IPS-18a (cell line): Measurements from ENCODE around the gene MUL1.

Experiments used
- H3K27ac ChIP-seq: one replicate; pipeline ENCODE4 v1.5.1; 2013; ENCODE audit warnings: low read length
- H3K27me3 ChIP-seq: one replicate; pipeline ENCODE4 v1.6.1; 2013; ENCODE audit warnings: mild to moderate bottlenecking, low read length; ENCODE audit not compliant: control insufficient read depth, insufficient read depth
- H3K36me3 ChIP-seq: one replicate; pipeline ENCODE4 v1.6.1; 2013; ENCODE audit warnings: low read depth, low read length; ENCODE audit not compliant: control insufficient read depth
- H3K4me1 ChIP-seq: one replicate; pipeline ENCODE4 v1.6.1; 2013; ENCODE audit warnings: low read depth, low read length; ENCODE audit not compliant: control insufficient read depth
- H3K4me3 ChIP-seq: one replicate; pipeline ENCODE4 v1.5.1; 2013; ENCODE audit warnings: low read length
- H3K9ac ChIP-seq: one replicate; pipeline ENCODE4 v1.6.1; 2013; ENCODE audit warnings: mild to moderate bottlenecking, low read length, moderate library complexity
- H3K9me3 ChIP-seq: one replicate; pipeline ENCODE4 v1.6.1; 2013; ENCODE audit warnings: low read depth, low read length; ENCODE audit not compliant: control insufficient read depth

The MUL1 gene

DNA sequence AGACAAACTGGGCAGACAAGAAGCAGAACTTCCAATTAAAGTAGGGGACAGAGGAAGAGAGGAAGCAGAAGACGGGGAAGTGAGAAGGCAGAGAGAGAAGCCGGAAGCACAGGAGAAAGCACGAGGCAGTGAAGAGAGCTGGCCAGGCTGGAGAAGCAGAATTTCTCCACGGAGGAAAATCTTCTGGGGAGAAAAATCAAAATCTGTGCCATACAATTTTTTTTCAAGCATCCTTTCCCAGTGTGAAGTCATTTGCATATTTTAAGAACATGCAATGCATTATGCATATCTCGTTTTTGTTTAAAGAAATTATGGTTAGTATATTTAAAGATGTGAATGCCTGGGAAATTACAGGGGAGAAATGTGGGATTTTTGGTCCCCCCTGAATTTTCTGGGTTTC, 14.6 kb downstream of the MUL1 start:
- H3K27ac ChIP-seq = no peak overlapping the region
- no peaks in the 10 kb centered on the region for H3K36me3 ChIP-seq
- H3K9me3 ChIP-seq = no peaks in the 10 kb centered on the region
- peaks cover 13% of the 10 kb centered on the region for H3K4me1 ChIP-seq
- H3K9ac ChIP-seq = no peak overlapping the region
- no peak overlapping the region for H3K4me3 ChIP-seq
- peaks cover 15% of the 10 kb centered on the region for H3K27me3 ChIP-seq

GRCh38 chr1:20492751-20493150, 15.2 kb downstream of the MUL1 start:
- no peaks in the 10 kb centered on the region for H3K36me3 ChIP-seq
- H3K9ac ChIP-seq = no peak overlapping the region
- no peak overlapping the region for H3K27ac ChIP-seq
- no peaks in the 10 kb centered on the region for H3K9me3 ChIP-seq
- H3K4me3 ChIP-seq = no peak overlapping the region
- peaks cover 20% of the 10 kb centered on the region for H3K27me3 ChIP-seq
- peaks cover 16% of the 10 kb centered on the region for H3K4me1 ChIP-seq

GRCh38 chr1:20491866-20492265, 16.1 kb downstream of the MUL1 start:
- no peaks in the 10 kb centered on the region for H3K36me3 ChIP-seq
- H3K9me3 ChIP-seq = no peaks in the 10 kb centered on the region
- H3K9ac ChIP-seq = no peak overlapping the region
- H3K4me1 ChIP-seq = peaks cover 21% of the 10 kb centered on the region
- no peak overlapping the region for H3K4me3 ChIP-seq
- H3K27me3 ChIP-seq = peaks cover 29% of the 10 kb centered on the region
- H3K27ac ChIP-seq = no peak overlapping the region

DNA sequence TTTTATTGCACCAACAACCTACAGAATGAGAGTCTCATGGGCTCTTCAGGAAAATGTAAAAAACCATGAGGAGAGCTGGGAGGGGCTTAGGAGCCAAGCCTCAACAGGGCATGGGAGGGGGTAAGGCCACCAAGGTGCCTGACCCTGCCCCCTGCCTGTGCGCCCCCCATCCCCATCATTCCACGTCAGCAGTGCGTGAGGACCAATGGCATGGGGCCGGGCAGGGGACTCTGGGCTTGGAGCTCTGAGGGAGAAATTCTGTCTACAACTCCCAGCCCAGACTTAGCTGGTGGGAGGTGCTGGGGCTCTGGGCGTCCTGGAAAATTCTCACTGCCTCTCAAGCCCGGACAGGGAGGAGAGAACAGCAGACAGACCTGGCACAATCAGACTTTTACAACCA, 16.8 kb downstream of the MUL1 start:
- no peak overlapping the region for H3K27ac ChIP-seq
- H3K27me3 ChIP-seq = peaks cover 31% of the 10 kb centered on the region
- H3K9ac ChIP-seq = no peak overlapping the region
- no peaks in the 10 kb centered on the region for H3K9me3 ChIP-seq
- H3K4me1 ChIP-seq = peaks cover 21% of the 10 kb centered on the region
- H3K36me3 ChIP-seq = no peaks in the 10 kb centered on the region
- no peak overlapping the region for H3K4me3 ChIP-seq

DNA sequence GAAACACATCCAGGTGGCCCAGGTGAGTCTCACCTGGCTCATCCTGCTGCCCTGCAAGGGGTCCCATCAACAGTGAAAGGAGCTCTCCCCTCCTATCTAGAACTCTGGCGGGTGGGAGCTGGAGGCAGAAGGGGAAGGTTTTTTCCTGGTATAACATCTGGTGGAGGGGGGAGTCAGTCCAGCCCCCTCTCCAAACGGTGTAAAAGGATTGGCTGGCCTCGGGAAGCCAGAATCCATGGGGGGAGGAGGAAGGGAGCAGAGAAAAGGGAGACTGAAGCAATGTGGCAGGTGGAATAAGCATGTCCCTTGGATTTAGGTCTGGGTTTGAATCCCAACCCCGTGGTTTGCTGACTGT, 20.7 kb downstream of the MUL1 start:
- Histone ChIP-seq H3K36me3 (no peaks in the 10 kb centered on the region), H3K27ac (no peak overlapping the region), H3K4me3 (peak overlapping the region; percentile 86), H3K9ac (no peak overlapping the region), H3K4me1 (peaks cover 18% of the 10 kb centered on the region), H3K27me3 (peaks cover 60% of the 10 kb centered on the region), H3K9me3 (no peaks in the 10 kb centered on the region)

DNA sequence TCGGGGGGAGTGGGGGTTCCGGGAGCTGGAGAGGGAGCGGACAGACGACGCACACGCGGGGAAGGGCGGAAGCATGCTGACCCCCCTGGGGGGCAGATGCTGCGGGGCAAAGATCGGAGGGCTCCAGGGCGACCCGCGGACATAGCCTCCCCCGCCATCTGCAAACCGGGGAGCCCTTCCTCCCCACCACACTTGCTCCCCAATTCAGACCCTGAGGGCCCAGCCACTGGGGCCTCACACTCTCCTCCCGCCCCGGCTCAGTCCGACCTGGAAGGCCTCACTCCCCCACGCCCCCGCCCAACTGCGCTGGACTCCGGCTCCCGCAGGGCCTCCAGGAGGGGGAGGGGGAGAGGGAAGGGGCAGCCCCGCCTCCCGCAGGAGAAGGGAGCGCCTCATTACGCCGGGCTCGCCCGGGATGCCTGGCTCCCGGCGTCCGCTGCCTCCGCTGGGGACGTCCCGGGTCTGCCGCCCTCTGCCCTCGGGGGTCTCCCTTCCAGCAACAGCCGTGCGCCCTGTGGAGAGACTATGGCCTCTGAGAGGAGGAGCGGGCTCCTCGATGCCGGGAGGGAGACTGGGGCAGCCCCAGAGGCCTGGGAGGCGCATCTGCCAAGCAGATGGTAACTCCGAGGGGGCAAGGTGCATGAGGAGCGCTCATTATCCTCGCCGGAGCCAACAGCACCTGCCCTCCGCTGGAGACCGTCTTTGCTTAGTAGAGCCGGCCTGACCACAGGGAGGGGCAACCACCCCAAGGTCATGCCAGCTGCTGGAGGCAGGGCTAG, 21.3 kb downstream of the MUL1 start:
- peak overlapping the region; percentile 63 for H3K9ac ChIP-seq
- no peak overlapping the region for H3K27ac ChIP-seq
- H3K27me3 ChIP-seq = peaks cover 66% of the 10 kb centered on the region
- peak overlapping the region; percentile 86 for H3K4me3 ChIP-seq
- H3K36me3 ChIP-seq = no peaks in the 10 kb centered on the region
- H3K9me3 ChIP-seq = no peaks in the 10 kb centered on the region
- peaks cover 22% of the 10 kb centered on the region for H3K4me1 ChIP-seq

DNA sequence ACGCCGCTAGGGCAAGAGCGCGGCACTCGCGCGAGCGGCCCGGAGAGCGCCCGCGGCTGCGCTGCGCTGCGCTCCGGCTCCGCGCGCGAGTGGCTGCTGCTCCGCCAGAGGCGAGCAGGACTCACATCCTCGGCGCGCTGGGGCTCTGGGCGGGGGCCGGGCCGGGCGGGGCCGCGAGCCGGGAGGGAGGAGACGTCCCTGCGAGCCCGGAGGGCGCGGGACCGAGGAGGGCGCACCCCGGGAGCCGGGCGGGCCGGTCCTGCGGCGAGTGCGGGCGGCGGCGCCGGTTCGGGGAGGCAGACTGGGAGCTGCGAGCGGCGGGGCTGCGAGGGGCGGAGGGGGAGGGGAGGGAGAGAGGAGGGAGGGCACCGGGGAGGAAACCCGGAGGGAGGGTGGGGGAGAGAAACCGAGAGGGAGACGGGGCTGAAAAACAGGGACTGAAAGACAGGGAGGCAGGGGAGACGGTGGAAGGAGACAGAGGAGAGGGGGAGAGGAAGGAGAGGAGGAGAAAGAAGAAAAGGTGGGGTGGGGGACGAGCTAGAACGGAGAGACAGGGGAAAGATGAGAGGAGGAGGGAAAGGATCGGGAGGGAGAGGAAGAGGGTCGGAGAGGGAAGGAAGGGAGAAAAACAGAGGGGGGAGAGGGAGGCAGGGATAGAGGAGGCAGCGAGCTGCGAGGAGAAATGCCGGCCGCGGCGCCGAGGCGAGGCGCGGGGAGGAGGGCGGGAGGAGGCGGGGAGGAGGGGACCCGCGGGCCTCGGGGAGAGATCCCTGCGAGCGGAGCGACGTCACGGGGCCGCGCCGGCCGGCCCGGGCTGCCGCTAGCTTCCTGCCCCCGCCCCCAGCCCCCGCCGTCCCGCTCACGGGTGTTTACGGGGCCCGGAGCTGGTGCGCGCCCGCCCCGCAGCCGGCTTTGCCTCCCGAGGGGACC, 22.2 kb downstream of the MUL1 start, which contains the start of gene CAMK2N1:
Gene CAMK2N1, minus strand, starts transcription at position 684 of the 930 bp plus-strand sequence. CDS start 831 bp downstream, outside the sequence.
- Histone ChIP-seq H3K9me3 (no peaks in the 10 kb centered on the region), H3K4me3 (peak within 1 kb of the TSS; percentile 86), H3K36me3 (no peaks in the 10 kb centered on the region), H3K4me1 (peaks cover 23% of the 10 kb centered on the region), H3K27me3 (peaks cover 74% of the 10 kb centered on the region), H3K27ac (no peak within 1 kb of the TSS), H3K9ac (peak within 1 kb of the TSS; percentile 63)

GRCh38 chr1:20484519-20485462, 23.2 kb downstream of the MUL1 start:
- H3K36me3 ChIP-seq = no peaks in the 10 kb centered on the region
- no peak overlapping the region for H3K9ac ChIP-seq
- no peak overlapping the region for H3K27ac ChIP-seq
- peaks cover 23% of the 10 kb centered on the region for H3K4me1 ChIP-seq
- no peaks in the 10 kb centered on the region for H3K9me3 ChIP-seq
- H3K4me3 ChIP-seq = peak overlapping the region; percentile 64
- H3K27me3 ChIP-seq = peaks cover 77% of the 10 kb centered on the region

DNA sequence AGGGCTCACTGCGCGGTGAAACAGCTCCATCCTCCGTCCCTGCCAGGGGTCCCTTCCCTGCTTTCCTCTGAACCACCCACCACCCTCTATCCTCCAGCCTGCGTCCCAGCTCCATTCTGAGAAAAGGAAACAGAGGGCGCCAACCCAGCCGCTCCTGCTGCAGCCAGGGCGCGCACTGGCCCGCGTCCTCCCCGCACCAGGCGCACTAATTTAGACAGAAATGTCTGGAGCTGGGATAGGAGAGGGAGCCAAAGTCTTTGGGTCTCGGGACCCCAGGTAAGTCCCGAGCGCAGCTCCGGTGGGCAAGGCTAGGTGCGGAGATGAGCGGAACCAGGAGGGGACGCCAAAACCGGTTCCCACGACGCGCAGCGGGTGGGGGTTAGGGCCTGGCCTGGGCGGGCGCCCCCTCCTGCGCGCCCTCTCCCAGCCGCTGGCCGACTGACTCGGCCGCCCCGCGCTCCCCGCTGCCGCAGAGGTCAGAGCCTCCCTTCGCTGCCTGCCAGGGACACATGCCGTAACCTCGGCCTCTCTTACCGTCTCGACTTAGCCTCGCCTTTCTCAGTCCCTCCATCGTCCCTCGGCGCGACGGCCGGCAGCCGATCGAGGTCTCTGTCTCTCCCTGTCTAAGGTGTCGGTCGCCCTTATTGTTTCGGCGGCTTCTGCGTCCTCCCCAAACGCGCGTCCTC, 24.0 kb downstream of the MUL1 start:
- peaks cover 70% of the 10 kb centered on the region for H3K27me3 ChIP-seq
- peak overlapping the region; percentile 64 for H3K4me3 ChIP-seq
- peaks cover 23% of the 10 kb centered on the region for H3K4me1 ChIP-seq
- H3K27ac ChIP-seq = no peak overlapping the region
- H3K9ac ChIP-seq = no peak overlapping the region
- no peaks in the 10 kb centered on the region for H3K9me3 ChIP-seq
- no peaks in the 10 kb centered on the region for H3K36me3 ChIP-seq

- no peaks in the 10 kb centered on the region for H3K36me3 ChIP-seq
- H3K4me3 ChIP-seq = peak overlapping the region; percentile 64
- H3K9me3 ChIP-seq = no peaks in the 10 kb centered on the region
- H3K27ac ChIP-seq = no peak overlapping the region
- H3K9ac ChIP-seq = no peak overlapping the region
- peaks cover 69% of the 10 kb centered on the region for H3K27me3 ChIP-seq
- H3K4me1 ChIP-seq = peaks cover 20% of the 10 kb centered on the region
These were observed 24.7 kb downstream of the MUL1 start for GRCh38 chr1:20483098-20483832.
